Hepatocyte (in vitro differentiated cells): Measurements from ENCODE around the gene BARX1.

Source experiments
- EZH2 ChIP-seq: fragments of 200-600 bp; sonication (generic); IDR thresholded peaks from 2 replicates; pipeline ENCODE4 v1.6.1; 2016; ENCODE audit warnings: antibody characterized with exemption, mild to moderate bottlenecking, borderline replicate concordance
- EZH2phosphoT487 ChIP-seq: fragments of 200-600 bp; sonication (generic); IDR thresholded peaks from one replicate; pipeline ENCODE4 v1.6.1; 2018; ENCODE audit warnings: antibody characterized with exemption, mild to moderate bottlenecking, low read depth, moderate library complexity; ENCODE audit not compliant: unreplicated experiment, severe bottlenecking
- TF ChIP-seq, protein P1 (sequence below): fragments of 200-600 bp; sonication (generic); IDR thresholded peaks from 2 replicates; pipeline ENCODE4 v1.5.1; 2016; ENCODE audit warnings: antibody characterized with exemption, mild to moderate bottlenecking; ENCODE audit not compliant: poor library complexity

DNA sequence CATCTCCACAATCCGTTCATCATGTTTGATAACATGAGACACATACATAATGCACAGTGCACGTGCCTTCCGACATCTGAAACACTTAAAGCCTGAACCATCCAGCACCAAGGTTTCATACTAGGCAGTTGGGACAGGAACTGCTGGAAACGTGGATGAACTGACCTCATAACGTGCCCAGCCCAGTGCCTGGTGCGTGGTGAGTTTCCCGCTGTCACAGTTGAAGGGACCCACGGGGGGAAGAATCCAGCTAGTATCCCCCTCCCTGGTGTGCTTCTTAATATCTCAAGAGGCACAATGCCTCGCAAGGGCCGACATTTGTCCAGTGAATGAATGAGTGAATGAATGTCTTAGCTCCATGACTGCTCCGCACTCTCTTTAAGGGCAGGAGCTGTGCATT, 23.2 kb downstream of the BARX1 start:
- TF ChIP-seq, protein P1, sequence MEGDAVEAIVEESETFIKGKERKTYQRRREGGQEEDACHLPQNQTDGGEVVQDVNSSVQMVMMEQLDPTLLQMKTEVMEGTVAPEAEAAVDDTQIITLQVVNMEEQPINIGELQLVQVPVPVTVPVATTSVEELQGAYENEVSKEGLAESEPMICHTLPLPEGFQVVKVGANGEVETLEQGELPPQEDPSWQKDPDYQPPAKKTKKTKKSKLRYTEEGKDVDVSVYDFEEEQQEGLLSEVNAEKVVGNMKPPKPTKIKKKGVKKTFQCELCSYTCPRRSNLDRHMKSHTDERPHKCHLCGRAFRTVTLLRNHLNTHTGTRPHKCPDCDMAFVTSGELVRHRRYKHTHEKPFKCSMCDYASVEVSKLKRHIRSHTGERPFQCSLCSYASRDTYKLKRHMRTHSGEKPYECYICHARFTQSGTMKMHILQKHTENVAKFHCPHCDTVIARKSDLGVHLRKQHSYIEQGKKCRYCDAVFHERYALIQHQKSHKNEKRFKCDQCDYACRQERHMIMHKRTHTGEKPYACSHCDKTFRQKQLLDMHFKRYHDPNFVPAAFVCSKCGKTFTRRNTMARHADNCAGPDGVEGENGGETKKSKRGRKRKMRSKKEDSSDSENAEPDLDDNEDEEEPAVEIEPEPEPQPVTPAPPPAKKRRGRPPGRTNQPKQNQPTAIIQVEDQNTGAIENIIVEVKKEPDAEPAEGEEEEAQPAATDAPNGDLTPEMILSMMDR = no peak
- no peak for TF ChIP-seq EZH2
- TF ChIP-seq EZH2phosphoT487 = no peak
